ENCODE results near the gene HSCB. TPM values are rescaled to one million over a fixed set of nuclear protein-coding genes. Genes with fewer than 3 reads are reported as not detected.

The HSCB gene
- total and polyA plus RNA-seq, 9 of the 15 experiments (the other 6 are each of a cell fraction or from before 2014, with no cell fraction given): 2.6 to 13.1 (median 8.6) TPM

GRCh38 chr22:28772633-28773460 is 31.0 kb downstream of the HSCB start, which contains the start of gene CCDC117 (continued):
- peak; percentile 91 for TF ChIP-seq RBBP5 (IDR thresholded peaks at IDR 0.05; ENCODE audit: borderline replicate concordance, insufficient read depth, low read length, poor library complexity, severe bottlenecking)
- TF ChIP-seq TRIM28 (IDR thresholded peaks at IDR 0.05): no peak
- no peak for TF ChIP-seq PTTG1 (tag; IDR thresholded peaks at IDR 0.05; ENCODE audit: low read depth)
- peak; percentile 42; the same call in 1 of the 2 replicates for TF ChIP-seq E2F3 (CRISPR knock-in tag; IDR thresholded peaks at IDR 0.05)
- TF ChIP-seq ZNF445 (CRISPR knock-in tag; IDR thresholded peaks at IDR 0.05; ENCODE audit: low read depth): no peak
- TF ChIP-seq MTA3 (IDR thresholded peaks at IDR 0.05; ENCODE audit: borderline replicate concordance): 0 out of 2 replicates have a peak, but pooled peaks have one; percentile 14
- peak; percentile 87 for TF ChIP-seq ZFX (CRISPR knock-in tag; IDR thresholded peaks at IDR 0.05)
- TF ChIP-seq RB1 (IDR thresholded peaks at IDR 0.05; ENCODE audit: low read depth): peak; percentile 58
- TF ChIP-seq CBX1 (IDR thresholded peaks at IDR 0.05; ENCODE audit: low read depth): peak; percentile 41; the same call in 1 of the 2 replicates
- no peak for TF ChIP-seq MTA1 (IDR thresholded peaks at IDR 0.05; ENCODE audit: borderline replicate concordance)
- TF ChIP-seq CREB1 (IDR thresholded peaks at IDR 0.05): peak; percentile 70; the same call in 1 of the 2 replicates
- peak; percentile 64 for TF ChIP-seq CREB1 (CRISPR knock-in tag; IDR thresholded peaks at IDR 0.05)
- TF ChIP-seq HEY1 (CRISPR knock-in tag; IDR thresholded peaks at IDR 0.05; ENCODE audit: borderline replicate concordance): no peak
- TF ChIP-seq ETV1 (tag; conservative IDR thresholded peaks at IDR 0.05; ENCODE audit: low read depth): peak; percentile 76
- peak; percentile 71 for TF ChIP-seq ZFP36 (IDR thresholded peaks at IDR 0.05; ENCODE audit: low read depth, low read length, partially characterized antibody)
- no peak for TF ChIP-seq STAT5B (CRISPR knock-in tag; IDR thresholded peaks at IDR 0.05)
- TF ChIP-seq MNT (conservative IDR thresholded peaks at IDR 0.05): peak; percentile 56 to 77; a peak in 3 of 4 replicates
- TF ChIP-seq ZNF347 (CRISPR knock-in tag; IDR thresholded peaks at IDR 0.05; ENCODE audit: low read depth): no peak
- TF ChIP-seq SRSF7 (optimal IDR thresholded peaks at IDR 0.05; ENCODE audit: low read depth, low read length): no peak
- peak; percentile 46; the same call in 1 of the 2 replicates for TF ChIP-seq GMEB1 (CRISPR knock-in tag; IDR thresholded peaks at IDR 0.05)
- TF ChIP-seq SMAD2 (IDR thresholded peaks at IDR 0.05; ENCODE audit: low read depth, low read length): no peak
- TF ChIP-seq SMARCB1 (IDR thresholded peaks at IDR 0.05; ENCODE audit: insufficient read length, low read depth): no peak
- TF ChIP-seq NR2C1 (IDR thresholded peaks at IDR 0.05): no peak; the same call in none of the 2 replicates
- TF ChIP-seq NR2C1 (tag; IDR thresholded peaks at IDR 0.05): peak; percentile 81; the same call in 1 of the 2 replicates
- no peak for TF ChIP-seq ZNF384 (IDR thresholded peaks at IDR 0.05; ENCODE audit: low read depth, low read length)
- TF ChIP-seq MAX (CRISPR knock-in tag; IDR thresholded peaks at IDR 0.05): peak; percentile 41; the same call in 1 of the 2 replicates
- peak; percentile 73 for TF ChIP-seq TBP (optimal IDR thresholded peaks at IDR 0.05; ENCODE audit: low read depth, low read length)

Data from K562 (cell line).